HG03521 (cell line): ENCODE measurements around the gene ITGAD.

ENCODE experiments used
- ATAC-seq: cut with Tn5 transposase; IDR thresholded peaks from one replicate; pipeline ENCODE4 v1.9.1; 2021; ENCODE audit warnings: mild to moderate bottlenecking, moderate library complexity; ENCODE audit not compliant: unreplicated experiment

ITGAD gene

GRCh38 chr16:31393056-31393455 is at the start of gene ITGAD:
Gene ITGAD (plus strand): TSS chr16:31393335. CDS start chr16:31393361, 26 bp downstream.
- ATAC-seq, result no peak

- ATAC-seq, result no peak
These were observed 48.4 kb upstream of the ITGAD start for GRCh38 chr16:31344712-31345111.

GRCh38 chr16:31347445-31347844 is 45.7 kb upstream of the ITGAD start:
- ATAC-seq, result no peak

- ATAC-seq, result no peak
These were observed 44.6 kb upstream of the ITGAD start for GRCh38 chr16:31348579-31348978.

GRCh38 chr16:31350275-31351005 is 42.7 kb upstream of the ITGAD start:
- ATAC-seq, result no peak

- no peak for ATAC-seq
These were observed 41.7 kb upstream of the ITGAD start for GRCh38 chr16:31351246-31351941.

GRCh38 chr16:31351942-31352325 is 41.2 kb upstream of the ITGAD start:
- ATAC-seq, result no peak

- ATAC-seq, result no peak
These were observed 40.6 kb upstream of the ITGAD start for GRCh38 chr16:31352376-31353115.

- peak; percentile 48 for ATAC-seq
These were observed 38.5 kb upstream of the ITGAD start, which contains the start of gene ITGAX for GRCh38 chr16:31354394-31355291. Gene ITGAX (plus strand): TSS chr16:31355176. CDS start chr16:31355255, 79 bp downstream.

GRCh38 chr16:31355431-31356100 is 37.6 kb upstream of the ITGAD start:
- ATAC-seq, result no peak

- ATAC-seq, result no peak
These were observed 36.4 kb upstream of the ITGAD start for GRCh38 chr16:31356566-31357323.

GRCh38 chr16:31357324-31358109 is 35.6 kb upstream of the ITGAD start:
- ATAC-seq, result no peak

- no peak for ATAC-seq
These were observed 32.9 kb upstream of the ITGAD start for GRCh38 chr16:31360251-31360650.

- no peak for ATAC-seq
These were observed 31.7 kb upstream of the ITGAD start for GRCh38 chr16:31361201-31362110.

- ATAC-seq, result no peak
These were observed 30.4 kb upstream of the ITGAD start for GRCh38 chr16:31362476-31363405.

GRCh38 chr16:31363721-31364120 is 29.4 kb upstream of the ITGAD start:
- no peak for ATAC-seq
